Measurements from ENCODE around the gene MDH2.
A peak's percentile ranks its signal among the peaks of the same experiment; 100 is the strongest.
"Not testable (repeated sequence)": the region's sequence is repeated elsewhere in the genome, so short reads cannot be mapped to it uniquely, and the experiment has no call there.

The MDH2 gene

DNA sequence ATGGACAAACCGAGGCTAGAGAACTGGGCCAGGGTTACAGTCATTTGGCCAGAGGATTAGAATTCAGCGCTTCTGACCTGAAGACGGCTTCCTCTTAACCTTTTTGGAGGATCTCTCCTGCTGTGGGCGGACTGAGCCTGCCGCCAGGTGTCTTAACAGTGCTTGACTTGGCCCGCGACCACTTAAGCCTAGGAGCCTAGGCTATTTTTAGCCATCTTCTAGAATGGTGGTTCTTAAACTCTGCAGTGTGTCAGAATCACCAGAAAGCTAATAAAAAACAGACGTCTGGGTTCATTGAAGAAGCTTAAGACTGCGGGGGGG, 722 bp downstream of the MDH2 start:
- DNase-seq (ENCODE audit: low read depth), result no peak

DNA sequence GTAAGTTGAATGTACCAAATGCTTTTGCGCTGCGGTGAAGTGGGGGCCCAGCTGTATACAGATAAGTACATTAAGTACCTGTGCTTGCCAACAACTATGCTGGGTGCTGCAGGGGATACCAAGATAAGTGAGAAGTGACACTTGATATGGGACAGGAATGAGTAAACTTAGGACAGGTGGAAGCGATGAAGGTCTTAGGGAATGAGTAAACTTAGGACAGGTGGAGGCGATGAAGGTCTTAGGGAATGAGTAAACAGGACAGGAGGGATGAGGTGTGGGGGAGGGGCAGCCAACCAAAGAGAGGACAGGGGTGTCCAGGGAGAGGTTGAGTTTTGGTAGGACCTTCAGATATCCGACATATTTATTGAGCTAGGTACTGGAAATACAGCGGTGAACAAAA, 1.4 kb downstream of the MDH2 start:
- no peak for DNase-seq (ENCODE audit: low read depth)

DNA sequence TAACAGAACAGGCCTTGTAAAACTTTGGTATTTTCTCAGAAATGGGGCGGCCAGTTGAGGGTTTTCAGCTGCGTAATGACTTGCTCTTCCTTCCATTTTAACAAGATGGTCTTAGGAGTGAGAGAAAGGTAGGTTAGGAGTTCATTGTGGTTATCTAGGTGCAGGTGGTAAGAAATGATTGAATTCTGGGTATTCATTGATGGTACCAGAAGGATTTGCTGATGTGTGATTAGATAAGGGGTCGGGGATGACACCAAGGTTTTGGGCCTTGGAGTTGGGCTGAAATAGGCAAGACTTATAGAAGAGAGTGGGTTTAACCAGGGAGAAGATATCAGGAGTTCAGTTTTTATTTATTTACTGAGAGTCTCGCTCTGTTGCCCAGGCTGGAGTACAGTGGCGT, 2.6 kb downstream of the MDH2 start:
- no peak for DNase-seq (ENCODE audit: low read depth)

DNA sequence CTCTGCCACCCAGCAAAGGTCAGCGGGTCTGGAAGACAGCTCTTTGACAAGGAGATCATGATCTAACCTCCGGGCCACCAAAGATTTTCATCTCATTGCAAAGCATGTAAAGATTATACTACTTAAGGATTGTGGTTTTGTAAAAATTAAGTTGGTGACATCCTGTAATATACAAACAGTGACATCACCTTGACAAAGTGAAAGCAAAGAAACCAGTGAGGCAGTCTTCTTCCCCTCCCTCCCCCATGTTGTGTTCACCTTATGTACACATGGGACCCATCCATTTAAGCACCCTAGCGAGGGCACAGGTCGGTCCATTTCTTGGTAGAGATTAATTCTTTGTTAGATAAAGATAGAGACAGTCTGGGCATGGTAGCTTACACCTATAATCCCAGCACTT, 3.9 kb downstream of the MDH2 start:
- DNase-seq (ENCODE audit: low read depth), result no peak

GRCh38 chr7:76052681-76053080, 4.8 kb downstream of the MDH2 start:
- not testable (repeated sequence) for DNase-seq (ENCODE audit: low read depth)

- no peak for DNase-seq (ENCODE audit: low read depth)
Measured at GRCh38 chr7:76053461-76053860, 5.6 kb downstream of the MDH2 start.

- DNase-seq (ENCODE audit: low read depth), result no peak
Measured at GRCh38 chr7:76054123-76055120, 6.5 kb downstream of the MDH2 start.

DNA sequence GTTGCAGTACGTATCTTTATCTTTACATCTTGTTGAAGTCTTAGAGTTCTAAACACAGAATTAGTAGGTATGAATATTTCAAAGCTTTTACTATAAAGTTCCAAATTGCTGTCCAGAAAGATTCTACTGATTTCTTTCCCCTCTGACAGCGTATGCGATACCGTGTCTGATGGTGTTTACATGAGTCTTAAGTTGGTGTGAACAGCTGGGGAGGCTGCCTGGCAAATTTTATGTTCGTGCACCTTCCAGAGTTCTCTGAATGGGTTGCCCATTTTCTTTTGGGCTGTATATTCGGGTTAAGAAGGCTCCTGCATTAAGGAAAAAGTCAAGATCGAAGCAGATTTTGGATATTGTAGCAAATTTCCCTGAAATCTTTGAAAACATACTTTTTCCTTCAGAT, 8.3 kb downstream of the MDH2 start:
- DNase-seq (ENCODE audit: low read depth), result no peak

DNA sequence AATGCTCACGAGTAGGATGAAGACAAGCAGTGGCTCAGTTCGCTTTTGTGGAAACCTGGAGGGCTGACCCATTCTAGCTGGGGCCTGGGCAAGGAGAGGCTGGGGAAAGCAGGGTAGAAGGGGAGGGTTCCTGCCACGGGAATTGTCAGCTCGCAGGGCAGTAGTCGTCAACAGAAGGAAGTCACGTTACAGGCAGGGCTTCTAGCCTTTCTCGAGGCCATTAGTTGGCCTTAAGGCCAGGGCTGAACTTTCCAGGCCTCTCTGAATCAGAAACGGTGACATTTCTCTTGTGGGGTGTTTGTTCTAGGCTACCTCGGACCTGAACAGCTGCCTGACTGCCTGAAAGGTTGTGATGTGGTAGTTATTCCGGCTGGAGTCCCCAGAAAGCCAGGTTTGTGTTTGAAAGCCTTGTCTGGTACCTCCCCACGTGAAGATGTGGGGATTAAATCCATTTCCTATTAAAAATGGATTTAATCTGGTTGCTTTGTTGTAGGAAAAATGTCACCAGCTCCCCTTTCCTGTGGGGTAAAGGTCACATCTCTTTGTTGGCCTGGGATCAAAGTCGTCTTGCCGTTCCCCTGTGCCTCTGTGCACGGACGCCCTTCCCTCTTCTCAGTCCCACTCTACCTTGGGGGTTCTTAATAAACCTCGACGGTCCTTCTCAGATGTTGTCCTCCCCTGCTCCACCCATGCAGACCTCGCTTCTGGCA, 9.4 kb downstream of the MDH2 start:
- no peak for DNase-seq (ENCODE audit: low read depth)

DNA sequence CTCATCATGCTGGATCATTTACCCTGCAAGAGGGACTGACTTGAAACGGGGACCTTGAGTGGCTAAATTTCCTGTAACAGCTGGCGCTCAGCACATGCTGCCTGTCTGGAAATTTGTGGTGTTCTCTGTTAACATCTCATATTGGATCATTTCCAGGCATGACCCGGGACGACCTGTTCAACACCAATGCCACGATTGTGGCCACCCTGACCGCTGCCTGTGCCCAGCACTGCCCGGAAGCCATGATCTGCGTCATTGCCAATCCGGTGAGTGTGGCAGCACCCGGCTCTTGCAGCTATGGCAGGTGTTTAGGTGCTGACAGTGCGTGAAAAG, 9.9 kb downstream of the MDH2 start:
- no peak for DNase-seq (ENCODE audit: low read depth)

DNA sequence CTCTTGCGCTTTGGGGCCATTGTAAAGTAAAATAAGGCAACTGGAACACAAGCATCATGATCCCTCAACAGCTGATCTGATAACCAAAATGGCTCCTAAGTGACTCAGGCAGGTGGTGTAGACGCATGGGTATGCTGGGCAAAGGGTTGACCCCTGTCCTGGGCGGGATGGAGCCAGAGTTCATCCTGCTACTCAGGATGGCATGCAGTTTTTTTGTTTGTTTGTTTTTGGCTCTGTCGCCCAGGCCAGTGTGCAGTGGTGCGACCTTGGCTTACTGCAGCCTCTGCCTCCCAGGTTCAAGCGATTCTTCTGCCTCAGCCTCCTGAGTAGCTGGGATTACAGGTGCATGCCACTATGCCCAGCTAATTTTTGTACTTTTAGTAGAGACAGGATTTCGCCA, 10.8 kb downstream of the MDH2 start:
- not testable (repeated sequence) for DNase-seq (ENCODE audit: low read depth)

DNA sequence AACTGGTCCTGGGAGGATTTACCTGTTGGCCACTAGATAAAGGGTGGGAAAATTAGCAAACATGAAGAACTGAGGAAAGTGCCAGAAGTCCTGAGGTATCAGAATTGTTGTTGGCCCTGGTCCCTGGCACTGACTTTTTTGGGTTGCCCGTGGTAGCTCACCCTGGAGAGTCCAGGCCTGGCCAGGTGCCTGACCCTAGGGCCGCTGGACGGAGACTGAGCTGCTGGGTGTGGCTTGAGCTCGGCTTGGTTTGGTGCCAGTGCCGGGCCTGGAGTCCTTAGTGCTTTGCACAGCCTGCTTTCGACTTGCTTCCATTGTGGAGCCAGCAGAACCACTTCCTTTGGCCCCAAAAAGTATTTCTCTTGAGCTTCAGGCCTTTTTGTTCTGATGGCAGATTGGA, 12.9 kb downstream of the MDH2 start:
- DNase-seq (ENCODE audit: low read depth), result no peak

- no peak for DNase-seq (ENCODE audit: low read depth)
Measured at GRCh38 chr7:76062254-76062653, 14.3 kb downstream of the MDH2 start.

GRCh38 chr7:76063114-76063513, 15.2 kb downstream of the MDH2 start:
- DNase-seq (ENCODE audit: low read depth), result no peak

GRCh38 chr7:76063525-76063924, 15.6 kb downstream of the MDH2 start:
- DNase-seq (ENCODE audit: low read depth), result no peak

GRCh38 chr7:76064208-76064970, 16.5 kb downstream of the MDH2 start:
- no peak for DNase-seq (ENCODE audit: low read depth)

- no peak for DNase-seq (ENCODE audit: low read depth)
Measured at GRCh38 chr7:76065016-76065612, 17.2 kb downstream of the MDH2 start.

DNA sequence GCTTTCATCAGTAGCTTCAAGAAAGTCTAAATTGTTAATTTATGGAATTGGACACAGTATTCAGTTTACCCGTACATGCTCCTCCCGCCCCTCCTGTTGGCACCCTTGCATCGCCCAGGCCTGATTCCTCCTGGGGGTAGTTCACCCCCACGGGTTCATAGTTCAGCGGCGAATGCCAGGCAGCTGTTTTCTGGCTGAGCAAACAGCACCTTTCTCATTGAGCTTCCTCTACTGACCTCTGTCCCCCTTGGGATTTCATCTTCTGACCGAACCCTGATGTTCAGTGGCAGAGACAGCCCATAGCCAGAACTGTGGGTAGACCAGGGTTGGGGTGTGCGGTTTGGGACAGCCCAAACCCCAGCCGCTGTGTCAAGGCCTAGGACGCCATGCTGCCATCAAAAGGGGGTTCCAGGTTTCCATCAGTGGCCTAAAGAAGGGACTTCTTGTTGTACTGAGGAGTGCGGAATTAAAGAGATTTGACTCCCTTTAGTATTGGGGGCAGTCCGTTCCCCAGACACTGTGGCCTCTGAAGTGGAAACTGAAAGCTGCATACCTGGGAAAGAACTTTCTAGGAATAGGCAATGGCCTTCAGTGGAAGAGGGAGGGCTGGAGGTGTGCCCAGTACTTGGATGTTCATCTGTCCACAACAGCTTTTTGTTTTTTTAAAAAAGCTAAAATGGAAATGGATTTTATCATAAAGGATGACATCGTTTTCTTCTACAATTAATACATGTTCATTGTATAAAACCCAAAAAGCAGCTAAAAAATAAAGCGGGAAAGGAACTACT, 19.0 kb downstream of the MDH2 start:
- DNase-seq (ENCODE audit: low read depth), result no peak

DNA sequence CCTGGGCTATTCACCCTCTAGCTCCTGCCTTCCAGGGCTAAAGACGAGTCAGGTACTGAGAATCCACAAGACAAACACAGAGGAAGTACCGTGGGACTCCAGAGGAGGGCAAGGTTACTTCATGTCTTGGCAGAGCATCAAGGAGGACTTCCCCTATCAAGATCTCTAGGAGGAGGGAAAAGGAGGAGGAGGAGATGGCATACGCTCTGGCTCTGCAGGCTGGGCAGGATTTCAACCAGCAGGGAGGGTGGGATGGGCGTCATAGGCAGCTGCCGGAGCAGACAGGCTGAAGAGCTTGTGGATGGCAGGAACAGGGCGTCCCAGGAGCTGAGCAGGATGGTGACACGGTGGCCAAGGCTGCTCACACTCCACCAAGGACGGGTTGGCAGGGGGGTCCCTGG, 21.3 kb downstream of the MDH2 start:
- DNase-seq (ENCODE audit: low read depth), result peak; percentile 89

DNA sequence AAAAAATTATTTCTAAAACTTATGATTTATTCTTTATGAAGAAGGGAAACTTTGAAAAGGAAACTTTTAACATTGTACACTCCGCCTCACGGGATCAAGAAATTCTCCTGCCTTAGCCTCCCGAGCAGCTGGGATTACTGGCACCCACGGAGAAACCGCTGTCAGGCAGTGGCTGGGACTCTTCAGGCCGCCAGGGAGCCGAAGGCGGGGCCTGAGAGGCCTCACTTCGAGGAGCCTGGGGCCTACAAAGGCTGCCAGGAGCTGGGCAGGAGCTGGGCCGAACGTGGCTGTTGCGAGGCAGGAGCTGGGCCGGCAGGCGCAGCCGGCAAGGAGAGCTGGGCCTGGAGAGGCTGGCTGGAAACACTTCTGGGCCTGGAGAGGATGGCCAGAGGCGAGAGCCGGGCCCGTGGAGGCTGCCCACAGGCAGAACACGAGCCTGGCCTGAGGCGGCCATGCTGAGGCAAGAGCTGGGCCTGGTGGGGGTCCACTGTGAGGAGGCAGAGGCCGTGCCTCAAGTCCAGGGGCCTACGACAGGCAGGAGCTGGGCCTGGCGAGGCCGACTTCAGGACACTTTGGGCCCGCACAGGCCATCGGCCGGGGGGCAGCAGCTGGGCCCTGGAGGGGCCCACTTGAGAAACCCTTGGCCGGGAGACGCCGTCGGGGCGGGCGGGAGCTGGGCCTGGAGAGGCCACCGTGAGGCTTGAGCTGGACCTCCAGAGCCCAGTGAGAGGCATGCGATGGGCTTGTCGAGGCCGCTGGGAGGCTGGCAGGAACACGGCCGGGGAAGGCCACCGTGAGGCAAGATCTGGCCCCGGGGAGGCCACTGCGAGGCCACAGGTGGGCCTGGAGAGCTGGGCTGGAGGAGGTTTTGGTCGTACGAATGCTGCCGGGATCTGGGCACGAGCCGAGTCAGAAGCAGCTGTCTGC, 23.7 kb downstream of the MDH2 start:
- DNase-seq (ENCODE audit: low read depth), result no peak
